PC-3 (cell line): ENCODE measurements around the gene CALM1.

ENCODE experiments used
- EZH2 ChIP-seq: fragments of 300-600 bp; sonication (generic); IDR thresholded peaks from one replicate; pipeline ENCODE4 v1.6.1; 2017; ENCODE audit warnings: antibody characterized with exemption, mild to moderate bottlenecking, low read length; ENCODE audit not compliant: unreplicated experiment
- EZH2phosphoT487 ChIP-seq: fragments of 300-600 bp; sonication (generic); IDR thresholded peaks from 2 replicates; pipeline ENCODE4 v1.6.1; 2018; ENCODE audit warnings: mild to moderate bottlenecking, antibody characterized with exemption, low read length, borderline replicate concordance
- TF ChIP-seq, protein P1 (sequence below): fragments of 300-600 bp; sonication (generic); conservative IDR thresholded peaks from 2 replicates; pipeline ENCODE4 v1.5.1; 2017; ENCODE audit warnings: antibody characterized with exemption, low read depth, mild to moderate bottlenecking, low read length

GRCh38 chr14:90445011-90445410 is 48.2 kb downstream of the CALM1 start:
- TF ChIP-seq, protein P1, sequence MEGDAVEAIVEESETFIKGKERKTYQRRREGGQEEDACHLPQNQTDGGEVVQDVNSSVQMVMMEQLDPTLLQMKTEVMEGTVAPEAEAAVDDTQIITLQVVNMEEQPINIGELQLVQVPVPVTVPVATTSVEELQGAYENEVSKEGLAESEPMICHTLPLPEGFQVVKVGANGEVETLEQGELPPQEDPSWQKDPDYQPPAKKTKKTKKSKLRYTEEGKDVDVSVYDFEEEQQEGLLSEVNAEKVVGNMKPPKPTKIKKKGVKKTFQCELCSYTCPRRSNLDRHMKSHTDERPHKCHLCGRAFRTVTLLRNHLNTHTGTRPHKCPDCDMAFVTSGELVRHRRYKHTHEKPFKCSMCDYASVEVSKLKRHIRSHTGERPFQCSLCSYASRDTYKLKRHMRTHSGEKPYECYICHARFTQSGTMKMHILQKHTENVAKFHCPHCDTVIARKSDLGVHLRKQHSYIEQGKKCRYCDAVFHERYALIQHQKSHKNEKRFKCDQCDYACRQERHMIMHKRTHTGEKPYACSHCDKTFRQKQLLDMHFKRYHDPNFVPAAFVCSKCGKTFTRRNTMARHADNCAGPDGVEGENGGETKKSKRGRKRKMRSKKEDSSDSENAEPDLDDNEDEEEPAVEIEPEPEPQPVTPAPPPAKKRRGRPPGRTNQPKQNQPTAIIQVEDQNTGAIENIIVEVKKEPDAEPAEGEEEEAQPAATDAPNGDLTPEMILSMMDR: no peak
- TF ChIP-seq EZH2 (no peak), EZH2phosphoT487 (no peak)
